HG03469 (cell line): ENCODE results near the gene FAM184A.
"Not testable (repeated sequence)": the region's sequence is repeated elsewhere in the genome, so short reads cannot be mapped to it uniquely, and the experiment has no call there.

Source experiments
- ATAC-seq: cut with Tn5 transposase; IDR thresholded peaks from one replicate; pipeline ENCODE4 v1.9.1; 2021; ENCODE audit warnings: mild to moderate bottlenecking, moderate library complexity, moderate number of reproducible peaks; ENCODE audit not compliant: unreplicated experiment

The FAM184A gene

DNA sequence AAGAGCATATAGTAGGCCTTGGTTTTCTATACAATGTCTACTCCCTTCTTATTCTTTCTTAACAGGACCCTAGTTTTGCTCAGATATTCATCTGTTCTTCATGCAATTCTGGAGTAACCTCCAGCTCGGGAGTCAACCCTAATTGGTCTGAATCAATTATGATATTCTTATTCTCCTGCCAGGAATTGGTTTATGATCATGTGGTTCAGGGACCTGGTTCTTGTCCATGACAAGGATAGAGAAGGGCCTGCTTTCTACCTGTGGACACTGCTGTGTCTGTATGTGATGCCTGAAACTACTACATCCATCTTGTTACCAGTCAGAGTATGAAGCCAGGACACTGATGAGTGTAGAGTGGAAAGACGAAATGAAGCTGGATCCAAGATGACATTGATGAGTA, 24.4 kb upstream of the FAM184A start:
- ATAC-seq: no peak

DNA sequence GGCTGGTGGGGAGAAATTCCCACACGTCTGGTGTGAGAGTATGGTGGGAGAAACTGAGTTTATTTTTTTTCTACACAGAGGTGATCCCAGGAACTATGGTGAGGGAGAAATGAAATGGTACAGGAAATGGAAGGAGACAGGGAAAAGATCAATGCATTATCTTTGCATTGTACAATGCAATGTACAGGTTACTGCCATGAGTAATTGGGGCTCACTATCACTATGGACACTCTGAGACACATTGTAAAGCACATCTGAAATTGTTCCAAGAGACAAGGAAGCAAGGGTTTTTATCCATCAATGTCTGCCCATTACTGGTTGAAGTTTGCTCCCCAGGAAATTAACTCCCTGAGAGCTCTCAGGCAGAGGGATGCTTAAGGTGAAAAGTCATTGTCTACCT, 21.7 kb upstream of the FAM184A start:
- ATAC-seq: no peak

DNA sequence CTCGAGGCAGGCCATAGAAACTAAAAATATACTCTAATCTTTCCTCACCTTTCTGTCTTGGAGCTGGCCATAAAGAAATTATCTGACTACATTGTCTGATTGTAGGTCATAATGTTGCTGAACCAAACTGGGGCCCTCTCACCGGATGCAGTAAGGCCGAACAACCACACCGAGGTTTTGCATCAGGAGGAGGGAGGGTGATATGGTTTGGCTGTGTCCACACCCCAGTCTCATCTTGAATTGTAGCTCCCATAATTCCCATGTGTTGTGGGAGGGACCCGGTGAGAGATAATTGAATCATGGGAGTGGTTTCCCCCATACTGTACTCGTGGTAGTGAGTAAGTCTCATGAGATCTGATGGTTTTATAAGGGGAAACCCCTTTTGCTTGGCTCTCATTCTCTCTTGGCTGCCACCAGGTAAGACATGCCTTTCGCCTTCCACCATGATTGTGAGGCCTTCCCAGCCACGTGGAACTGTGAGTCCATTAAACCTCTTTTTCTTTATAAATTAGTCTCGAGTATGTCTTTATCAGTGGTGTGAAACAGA, 19.4 kb upstream of the FAM184A start:
- ATAC-seq: not testable (repeated sequence)

DNA sequence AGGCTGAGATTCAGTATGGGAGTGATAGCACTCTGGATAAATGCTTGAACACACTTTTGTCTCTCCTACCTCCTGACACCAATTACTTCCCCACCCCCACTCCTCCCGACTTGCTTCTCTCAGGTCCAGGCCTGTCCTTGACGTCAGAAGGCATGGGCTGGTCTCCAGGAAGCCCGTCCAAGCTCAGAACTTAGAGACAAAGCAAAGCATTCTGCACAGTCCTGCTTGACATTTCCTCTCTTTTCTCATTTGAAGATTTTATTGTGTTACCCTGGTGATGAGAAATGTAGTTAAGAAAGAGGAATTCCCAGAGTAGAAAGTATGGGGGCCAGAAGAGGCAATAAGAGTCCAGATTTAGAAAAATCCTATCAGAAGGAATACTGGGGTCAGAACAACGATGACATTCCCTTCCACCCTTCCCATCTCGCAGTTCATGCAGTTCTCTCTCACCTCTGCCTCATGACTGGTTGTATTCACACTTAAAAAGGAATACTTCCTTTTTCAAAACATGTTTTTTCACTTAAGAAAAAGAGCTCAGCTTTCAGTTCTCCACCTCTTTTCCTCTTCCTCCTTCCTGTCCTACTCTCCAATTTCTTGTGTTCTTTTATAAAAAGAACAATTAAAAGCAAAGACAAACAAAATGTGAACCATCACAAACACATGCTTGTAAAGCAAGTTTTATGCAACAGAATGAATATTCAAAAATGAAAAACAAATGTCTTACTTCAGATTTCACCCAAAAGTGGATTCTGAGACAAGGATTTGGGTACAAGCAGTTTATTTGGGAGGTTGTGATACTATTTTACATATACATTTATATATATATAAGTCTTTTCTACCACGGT, 18.5 kb upstream of the FAM184A start:
- no peak for ATAC-seq

DNA sequence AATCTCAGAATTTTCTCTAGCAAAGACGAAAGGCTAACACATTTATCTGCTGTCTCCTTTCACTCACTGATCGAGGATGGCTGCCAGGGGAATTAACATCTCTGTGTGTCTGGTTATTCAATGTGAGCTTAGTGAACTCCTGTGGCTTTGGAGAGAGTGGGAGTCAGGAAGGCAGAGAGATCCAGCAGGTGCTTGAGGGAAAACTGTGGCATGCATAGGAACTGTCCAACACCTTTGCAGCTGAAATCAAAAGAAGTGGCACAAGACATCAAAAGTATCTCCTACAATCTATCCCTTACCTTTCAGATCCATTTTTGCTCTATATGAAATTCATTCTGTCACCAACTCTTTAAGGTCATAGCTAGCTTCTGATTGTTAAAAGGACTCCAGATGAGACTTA, 11.8 kb upstream of the FAM184A start:
- ATAC-seq: no peak

DNA sequence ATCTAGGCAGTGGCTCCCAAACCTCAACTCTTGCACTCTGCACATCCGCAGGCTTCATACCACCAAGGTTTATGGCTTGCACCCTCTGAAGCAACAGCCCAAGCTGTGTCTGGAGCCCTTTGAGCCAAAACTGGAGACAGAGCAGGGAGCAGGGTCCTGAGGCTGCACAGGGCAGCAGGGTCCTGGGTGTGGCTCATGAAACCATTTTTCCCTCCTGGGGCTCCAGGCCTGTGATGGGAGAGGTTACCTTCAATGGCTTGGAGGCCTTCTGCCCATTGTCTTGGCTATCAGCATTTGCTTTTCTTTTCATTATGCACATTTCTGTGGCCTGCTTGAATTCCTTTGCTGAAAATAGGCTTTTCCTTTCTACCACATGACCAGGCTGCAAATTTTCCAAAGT, 6.3 kb upstream of the FAM184A start:
- ATAC-seq: no peak

DNA sequence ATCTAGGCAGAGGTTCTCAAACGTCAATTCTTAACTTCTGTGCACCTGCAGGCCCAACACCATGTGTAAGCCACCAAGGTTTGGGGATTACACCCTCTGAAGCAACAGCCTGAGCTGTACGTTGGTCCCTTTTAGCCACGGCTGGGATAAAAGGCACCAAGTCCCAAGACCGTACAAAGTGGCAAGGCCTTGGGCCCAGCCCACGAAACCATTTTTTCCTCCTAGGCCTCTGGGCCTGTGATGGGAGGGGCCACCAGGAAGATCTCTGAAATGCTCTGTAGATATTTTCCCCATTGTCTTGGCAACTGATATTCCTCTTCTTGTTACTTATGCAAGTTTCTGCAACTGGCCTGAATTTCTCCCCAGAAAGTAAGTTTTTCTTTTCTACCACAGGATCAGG, 4.5 kb upstream of the FAM184A start:
- ATAC-seq: no peak

DNA sequence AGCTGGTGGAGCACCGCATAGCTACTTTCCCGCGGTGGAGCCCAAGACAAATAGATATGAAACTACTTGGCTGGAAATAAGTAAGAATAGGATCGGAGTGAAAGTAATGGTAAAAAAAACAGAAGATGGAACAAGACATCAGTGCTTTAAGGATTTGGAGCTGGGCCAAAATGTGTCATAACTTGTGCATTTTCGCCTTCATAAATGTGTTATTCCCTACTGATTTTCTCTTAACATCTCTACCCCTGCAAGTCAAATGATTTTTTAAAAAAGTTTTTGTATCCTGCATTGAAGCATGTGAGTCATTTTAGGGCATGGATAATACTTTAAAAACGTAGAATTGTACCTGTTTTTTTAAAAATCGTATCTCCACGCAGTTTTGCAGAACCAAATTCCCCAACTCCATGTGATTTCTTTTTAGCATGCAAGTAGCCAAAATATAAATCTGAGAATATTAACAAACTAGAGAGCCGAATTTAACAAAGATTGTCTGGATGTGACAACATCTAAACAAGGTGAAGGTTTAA, 882 bp upstream of the FAM184A start:
- ATAC-seq: no peak

DNA sequence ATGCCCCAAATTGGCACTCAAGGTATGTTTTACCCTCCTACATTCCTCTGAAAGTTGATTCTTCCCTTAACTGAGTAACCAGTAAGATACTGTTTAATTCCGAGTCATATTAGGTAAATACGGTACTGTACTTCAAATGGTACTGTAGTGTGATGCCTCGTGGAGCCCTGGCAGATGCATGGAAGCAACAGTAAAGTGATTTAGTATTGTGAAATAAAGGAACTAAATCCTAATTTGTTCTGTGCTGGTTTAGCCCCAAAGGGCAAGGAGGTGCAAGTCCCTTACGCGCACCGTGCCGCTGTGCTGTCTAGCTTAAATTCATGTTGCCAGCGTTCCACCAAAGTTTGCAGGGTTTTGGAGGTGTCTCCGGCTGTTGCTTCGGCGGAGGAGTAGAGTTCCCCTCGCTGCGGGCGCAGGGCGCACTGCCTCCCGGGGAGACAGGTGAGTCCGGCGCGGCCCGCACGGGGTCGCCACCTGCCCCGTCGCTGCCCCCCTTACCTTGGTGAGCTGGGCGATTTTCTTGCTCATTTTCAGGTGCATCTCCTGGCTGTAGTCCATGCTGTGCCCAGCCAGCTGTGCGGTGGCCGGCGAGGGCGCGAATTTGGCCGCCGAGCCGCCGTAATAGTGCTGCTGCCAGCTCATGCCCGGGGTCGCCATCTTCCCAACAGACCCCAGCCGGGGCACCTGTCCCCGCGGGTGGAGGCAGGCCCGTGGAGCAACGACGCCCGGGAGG, 655 bp downstream of the FAM184A start:
- no peak for ATAC-seq

DNA sequence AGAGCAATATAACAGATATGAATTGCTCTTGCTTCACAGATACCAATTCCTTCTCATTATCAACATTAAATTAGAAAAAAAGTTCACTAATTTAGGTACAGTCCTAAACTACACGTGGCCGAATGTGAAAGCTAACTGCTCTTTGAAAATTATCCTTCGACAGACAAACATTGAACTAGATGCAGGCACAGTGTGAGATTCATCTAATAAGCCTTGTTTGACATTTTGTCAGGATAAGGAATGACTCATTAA, 1.1 kb downstream of the FAM184A start:
- ATAC-seq: no peak

DNA sequence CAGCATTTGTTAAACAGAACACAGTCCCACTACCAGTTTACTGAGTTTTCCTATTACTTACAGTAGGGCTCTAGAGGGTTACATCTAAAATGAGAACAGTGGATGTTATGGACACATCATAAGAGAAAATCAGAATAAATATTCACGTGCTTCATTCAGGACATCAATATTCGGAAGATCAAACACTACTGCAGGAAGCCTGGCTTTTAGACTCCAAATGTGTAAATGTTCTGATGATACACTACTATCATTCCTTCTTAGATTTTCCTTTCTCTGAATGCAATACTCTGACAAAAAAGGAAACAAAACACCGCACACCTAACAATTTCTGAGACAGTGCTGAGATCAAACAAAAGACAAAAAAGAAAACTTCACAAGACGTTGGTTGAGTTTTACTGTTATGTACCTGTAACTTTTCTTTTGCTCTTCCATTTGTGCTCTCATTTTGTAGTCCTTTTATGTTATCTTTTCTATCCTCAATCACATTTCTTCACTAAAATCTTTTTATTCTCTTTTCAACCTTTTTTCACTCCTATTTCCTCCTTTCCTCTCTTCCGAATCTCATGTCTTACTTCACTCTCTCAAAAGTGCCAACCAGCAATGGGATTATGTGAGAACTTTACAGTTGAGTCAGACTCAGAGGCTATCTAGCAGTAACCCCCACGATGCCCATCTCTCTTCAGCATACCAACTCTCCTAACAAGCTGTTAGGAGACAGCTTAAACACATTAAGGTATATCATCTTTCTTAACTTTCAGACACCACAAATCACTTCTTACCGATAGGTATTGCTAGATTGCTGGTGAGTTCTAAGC, 1.7 kb downstream of the FAM184A start:
- no peak for ATAC-seq

DNA sequence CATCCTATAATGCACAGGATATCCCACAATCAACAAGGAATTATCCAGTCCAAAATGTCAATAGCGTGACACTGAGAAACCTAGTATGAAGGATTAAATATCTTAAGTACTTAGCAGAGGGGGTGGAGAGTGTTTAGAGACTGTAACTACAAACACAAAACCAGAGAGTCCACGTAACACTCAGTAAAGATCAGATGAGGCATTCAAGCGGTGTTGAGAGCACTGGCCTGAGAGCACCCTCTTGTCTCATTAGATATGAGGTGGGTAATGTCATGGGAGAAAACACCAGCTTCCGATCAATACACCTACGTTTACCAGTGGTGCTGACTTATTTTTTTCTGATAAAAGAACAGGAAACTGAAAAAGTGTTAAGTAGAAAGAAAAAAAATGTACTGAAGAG, 2.3 kb downstream of the FAM184A start:
- ATAC-seq: no peak

DNA sequence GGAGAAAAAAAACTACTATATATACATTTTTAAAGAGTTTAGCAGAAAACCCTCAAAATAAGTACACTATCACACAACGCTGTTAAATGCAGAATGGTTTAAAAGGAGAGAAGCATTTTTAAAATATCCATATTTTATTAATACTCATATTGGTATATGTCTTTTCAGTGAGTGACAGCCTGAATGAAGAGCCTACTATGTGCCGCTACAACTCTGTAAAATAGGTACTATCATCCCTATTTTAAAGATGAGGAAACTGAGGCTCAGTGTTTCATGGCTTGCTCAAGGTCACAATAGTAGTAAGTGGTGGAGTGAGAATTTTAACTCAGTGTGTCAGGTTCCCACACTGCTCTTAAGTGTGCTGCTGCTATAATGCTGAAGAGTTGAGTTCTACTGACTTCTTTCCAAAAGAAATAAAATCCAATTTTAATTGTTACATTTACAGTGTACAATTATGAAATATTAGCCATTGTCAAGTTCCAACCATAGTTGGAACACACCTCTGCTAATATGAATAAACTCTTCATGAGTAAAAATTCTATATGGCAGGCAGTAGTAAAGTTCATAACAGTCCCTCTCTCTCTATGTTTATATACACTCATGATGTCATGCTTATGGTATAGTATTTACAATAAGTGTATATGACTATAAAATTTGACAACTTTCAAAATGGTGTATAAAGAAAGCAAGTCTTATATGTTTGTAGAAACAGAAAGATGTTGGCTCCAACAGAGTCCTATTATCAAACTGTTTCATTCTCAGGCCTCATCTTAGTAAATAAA, 3.1 kb downstream of the FAM184A start:
- no peak for ATAC-seq

DNA sequence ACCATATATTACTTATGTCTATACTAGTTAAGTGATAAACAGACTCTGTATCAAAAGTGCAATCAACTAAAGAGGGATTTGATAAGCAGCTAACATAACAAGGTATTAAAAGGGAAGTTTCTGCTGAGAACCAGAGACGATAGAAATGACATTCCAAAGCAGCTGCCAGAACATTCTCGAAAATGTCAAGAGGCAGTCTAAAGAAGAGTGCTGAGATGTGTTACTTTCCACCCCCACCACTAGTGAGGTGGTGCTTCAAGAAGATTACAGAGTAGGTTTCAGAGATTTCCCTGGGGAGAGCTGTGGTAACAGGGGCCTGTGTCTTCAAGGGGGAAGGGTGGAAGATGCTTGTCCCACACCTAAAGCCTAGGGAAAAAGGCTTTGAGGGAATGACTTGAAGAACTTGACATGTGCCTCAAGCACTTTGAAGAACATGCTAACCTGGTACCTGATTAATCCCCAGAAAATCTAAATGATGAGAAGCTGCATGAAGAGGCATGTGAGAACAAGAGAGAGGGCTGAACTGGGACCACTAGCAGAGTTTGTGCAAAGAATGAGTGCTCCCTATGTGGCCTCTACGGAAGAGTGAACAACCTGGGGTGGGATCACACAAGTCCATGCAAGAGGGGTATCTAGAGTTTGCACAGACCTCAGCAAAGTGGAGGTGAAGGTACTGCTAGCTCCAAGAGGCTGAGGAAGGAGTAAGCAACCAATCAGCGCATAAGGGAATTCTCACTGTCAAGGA, 5.0 kb downstream of the FAM184A start:
- ATAC-seq: no peak

DNA sequence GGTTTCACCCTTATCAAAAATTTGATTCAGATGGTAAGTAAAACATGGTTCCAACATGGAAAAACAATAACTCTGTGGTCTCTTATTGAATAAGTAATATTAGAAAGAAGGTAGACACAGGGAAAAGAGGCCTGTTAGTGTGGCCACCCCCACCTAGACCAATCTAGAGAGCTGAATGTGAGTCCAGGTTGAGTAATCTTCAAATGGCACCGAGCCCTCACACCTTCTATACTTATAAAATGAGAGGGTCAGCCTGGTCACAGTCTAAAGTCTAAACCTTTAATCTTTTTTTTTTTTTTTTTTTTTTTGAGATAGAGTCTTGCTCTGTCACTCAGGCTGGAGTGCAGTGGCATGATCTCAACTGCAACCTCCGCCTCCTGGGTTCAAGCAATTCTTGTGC, 6.9 kb downstream of the FAM184A start:
- no peak for ATAC-seq

DNA sequence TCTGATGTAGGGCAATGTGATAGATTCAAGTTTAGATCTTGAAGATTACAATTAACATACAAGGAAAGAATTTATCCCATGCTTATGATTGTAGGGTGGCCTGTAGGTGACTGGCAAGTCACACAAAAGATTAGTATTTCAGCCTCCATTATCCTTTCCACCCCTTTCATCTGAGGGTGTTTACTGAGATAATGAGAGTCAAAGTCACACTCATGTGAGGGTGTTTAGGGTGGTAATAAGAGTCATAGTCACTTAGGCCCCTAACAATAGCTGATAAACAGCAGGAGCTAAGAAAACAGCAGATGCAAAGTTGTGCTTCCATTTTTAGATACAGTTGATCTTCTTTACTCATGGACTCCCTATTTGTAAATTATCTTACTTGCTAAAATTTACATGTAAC, 11.4 kb downstream of the FAM184A start:
- no peak for ATAC-seq

DNA sequence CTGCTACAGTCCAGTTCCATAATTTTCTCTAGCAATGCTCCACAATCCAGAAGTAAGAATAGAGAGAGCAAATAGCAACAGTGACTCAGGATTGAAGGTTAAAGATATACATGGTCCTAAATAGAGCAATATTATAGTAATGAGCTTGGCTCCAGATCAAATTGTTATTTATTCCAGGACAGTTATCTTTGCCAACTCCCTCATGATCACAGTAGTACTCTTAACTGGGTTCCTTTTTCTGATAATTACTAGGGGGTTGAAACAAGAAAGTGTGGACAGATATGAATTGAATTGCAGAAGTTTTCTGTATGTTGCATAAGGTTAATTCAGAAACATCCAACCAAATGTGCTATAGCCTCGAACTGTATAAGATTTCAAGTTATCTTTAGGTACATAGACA, 11.9 kb downstream of the FAM184A start:
- ATAC-seq: no peak

DNA sequence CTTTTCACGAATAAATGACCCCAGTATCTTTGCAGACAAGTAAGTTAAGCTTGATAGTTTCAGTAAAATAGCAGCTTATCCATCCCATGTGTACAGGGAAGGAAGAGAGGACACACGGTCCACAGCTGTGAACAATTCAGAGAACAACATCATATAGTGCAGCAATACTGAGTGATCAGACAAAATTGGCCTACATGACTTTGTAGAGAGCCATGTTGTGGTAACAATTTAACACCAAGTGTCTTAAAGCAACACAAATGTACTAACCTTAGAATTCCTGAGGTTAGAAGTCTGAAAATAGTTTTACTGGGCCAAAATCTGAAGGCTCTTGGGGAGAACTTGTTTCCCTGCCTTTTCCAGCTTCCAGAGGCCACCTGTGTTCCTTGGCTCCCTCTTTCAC, 12.5 kb downstream of the FAM184A start:
- ATAC-seq: no peak

DNA sequence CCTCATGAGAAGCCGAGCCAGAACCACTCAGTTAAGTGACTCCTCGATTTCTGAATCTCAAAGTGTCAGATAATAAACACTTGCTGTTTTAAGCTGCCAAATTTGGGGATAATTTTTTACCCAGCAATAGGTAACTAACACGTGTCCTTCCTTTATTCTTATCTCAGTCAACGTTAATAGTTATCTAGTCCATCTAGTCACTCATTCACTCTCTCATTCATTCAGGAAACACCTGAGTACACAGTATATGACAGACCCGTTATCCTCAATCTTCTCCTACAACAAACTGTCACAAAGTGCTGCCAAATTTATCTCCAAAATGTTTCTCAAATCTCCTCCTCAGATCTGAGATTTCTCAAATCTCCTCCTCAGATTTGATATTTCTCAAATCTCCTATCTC, 13.1 kb downstream of the FAM184A start:
- ATAC-seq: no peak

DNA sequence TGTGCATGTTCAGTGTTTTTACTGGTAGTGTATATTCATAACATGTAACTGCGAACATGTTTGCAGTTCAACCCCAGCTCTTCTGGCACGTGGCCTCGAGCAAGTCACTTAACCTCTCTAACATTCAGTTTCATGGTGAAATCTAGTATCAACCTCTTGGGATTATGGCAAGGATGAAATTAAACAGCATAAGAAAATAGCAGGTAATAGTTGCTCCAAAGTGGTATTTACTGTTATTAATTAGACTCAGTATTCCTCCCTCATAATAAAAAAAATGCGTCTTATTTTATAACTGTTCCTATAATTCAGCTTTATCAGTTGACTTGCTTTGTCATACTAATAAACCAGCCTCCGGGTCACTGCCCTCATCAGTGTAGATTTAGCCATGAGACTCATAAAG, 15.0 kb downstream of the FAM184A start:
- ATAC-seq: no peak
